Measurements from ENCODE around the gene CCDC172.

The CCDC172 gene
- 0 to 0.03 (median 0) reads per million in 18 experiments for total RNA-seq

- no peak for DNase-seq
These were observed at the start of gene CCDC172 for GRCh38 chr10:116324227-116324950. CCDC172 (plus strand) TSS chr10:116324448; CDS start chr10:116325012, 564 bp downstream.

- DNase-seq = no peak
These were observed 47.3 kb upstream of the CCDC172 start for GRCh38 chr10:116276981-116277380.

GRCh38 chr10:116278846-116279245 lies 45.4 kb upstream of the CCDC172 start:
- DNase-seq = no peak

GRCh38 chr10:116281775-116282174 lies 42.5 kb upstream of the CCDC172 start:
- no peak for DNase-seq

- DNase-seq = no peak
These were observed 37.5 kb upstream of the CCDC172 start for GRCh38 chr10:116286626-116287200.

GRCh38 chr10:116287906-116288501 lies 36.2 kb upstream of the CCDC172 start:
- DNase-seq = peak; percentile 29 to 67

GRCh38 chr10:116289652-116290051 lies 34.6 kb upstream of the CCDC172 start:
- no peak for DNase-seq

GRCh38 chr10:116292493-116292892 lies 31.8 kb upstream of the CCDC172 start:
- no peak for DNase-seq

- DNase-seq = no peak
These were observed 27.9 kb upstream of the CCDC172 start for GRCh38 chr10:116296291-116296721.

- DNase-seq = no peak
These were observed 25.7 kb upstream of the CCDC172 start for GRCh38 chr10:116298586-116298985.

- no peak for DNase-seq
These were observed 23.7 kb upstream of the CCDC172 start for GRCh38 chr10:116300542-116300941.

- DNase-seq = no peak
These were observed 19.3 kb upstream of the CCDC172 start for GRCh38 chr10:116304923-116305322.

GRCh38 chr10:116306847-116307246 lies 17.4 kb upstream of the CCDC172 start:
- no peak for DNase-seq

- no peak for DNase-seq
These were observed 16.8 kb upstream of the CCDC172 start for GRCh38 chr10:116307455-116307854.

- no peak for DNase-seq
These were observed 13.2 kb upstream of the CCDC172 start for GRCh38 chr10:116311016-116311415.

GRCh38 chr10:116311706-116312490 lies 12.3 kb upstream of the CCDC172 start:
- DNase-seq = no peak

- no peak for DNase-seq
These were observed 11.7 kb upstream of the CCDC172 start for GRCh38 chr10:116312548-116312947.

- DNase-seq = no peak
These were observed 7.7 kb upstream of the CCDC172 start for GRCh38 chr10:116316503-116316902.

GRCh38 chr10:116324951-116325635 lies 845 bp downstream of the CCDC172 start:
- no peak for DNase-seq

- no peak for DNase-seq
These were observed 1.7 kb downstream of the CCDC172 start for GRCh38 chr10:116325987-116326386.

- no peak for DNase-seq
These were observed 4.9 kb downstream of the CCDC172 start for GRCh38 chr10:116329153-116329552.

GRCh38 chr10:116331815-116332214 lies 7.6 kb downstream of the CCDC172 start:
- no peak for DNase-seq
